Measurements from ENCODE around the gene PLSCR1.

GRCh38 chr3:146574173-146574572 lies 29.8 kb upstream of the PLSCR1 start:
- TF ChIP-seq TFCP2L1 (CRISPR knock-in tag; IDR thresholded peaks at IDR 0.05) (no peak), CTCF (IDR thresholded peaks at IDR 0.05) (no peak), EP300 (IDR thresholded peaks at IDR 0.05) (no peak), RAD21 (conservative IDR thresholded peaks at IDR 0.05 in 1 of 2, IDR thresholded peaks at IDR 0.05 in 1 of 2) (no peak), REST (IDR thresholded peaks at IDR 0.05) (no peak), SREBF2 (IDR thresholded peaks at IDR 0.05) (no peak), TP53 (CRISPR knock-in tag; IDR thresholded peaks at IDR 0.05) (no peak), MAX (IDR thresholded peaks at IDR 0.05) (no peak), SMC3 (IDR thresholded peaks at IDR 0.05) (no peak), USF2 (IDR thresholded peaks at IDR 0.05) (no peak), CEBPB (IDR thresholded peaks at IDR 0.05) (no peak)

Measured in A549 (cell line).